ENCODE data around the gene RRAS.

DNA sequence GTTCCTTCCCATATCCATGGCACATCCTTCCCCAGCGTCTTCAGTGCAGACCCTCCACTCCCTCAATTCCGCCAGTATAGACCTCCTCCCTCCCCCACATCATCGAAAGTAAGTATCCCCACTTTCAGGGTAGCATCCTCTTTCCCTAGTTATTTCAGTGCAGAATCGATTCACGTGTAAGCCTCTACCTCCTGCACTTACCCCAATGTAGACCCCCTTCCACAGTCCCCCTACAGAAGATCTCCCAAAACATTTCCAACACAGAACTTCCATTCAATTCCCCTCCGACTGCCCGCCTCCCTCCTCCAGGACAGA, 25.1 kb upstream of the RRAS start:
- TF ChIP-seq TAF1 (IDR thresholded peaks at IDR 0.05; ENCODE audit: low read depth): no peak
- no peak; the same call in 1 of the 2 replicates for TF ChIP-seq ZBTB7A (IDR thresholded peaks at IDR 0.05; ENCODE audit: low read depth)
- TF ChIP-seq TEAD4 (IDR thresholded peaks at IDR 0.05): no peak
- no peak for TF ChIP-seq CEBPB (IDR thresholded peaks at IDR 0.05)
- TF ChIP-seq YY1 (IDR thresholded peaks at IDR 0.05; ENCODE audit: low read depth): no peak

All from Ishikawa (cell line).